Endothelial cell (in vitro differentiated cells): ENCODE data around the gene N4BP2L2. TPM values are rescaled to one million over a fixed set of nuclear protein-coding genes. Genes with fewer than 3 reads are reported as not detected.

ENCODE experiments used
- DNase-seq: peaks from one replicate; pipeline ENCODE4 v3.0.0; 2021; ENCODE audit warnings: low spot score
- H3K27ac Mint-ChIP-seq: one replicate; pipeline ENCODE4 v1.8.0; 2021; ENCODE audit warnings: mixed read lengths, inconsistent platforms; ENCODE audit not compliant: unreplicated experiment
- H3K27me3 Mint-ChIP-seq: one replicate; pipeline ENCODE4 v1.8.0; 2021; ENCODE audit warnings: mild to moderate bottlenecking, moderate library complexity, mixed read lengths, inconsistent platforms; ENCODE audit not compliant: unreplicated experiment
- H3K36me3 Mint-ChIP-seq: one replicate; pipeline ENCODE4 v1.8.0; 2021; ENCODE audit warnings: mild to moderate bottlenecking, low read depth, mixed read lengths, inconsistent platforms; ENCODE audit not compliant: unreplicated experiment
- H3K4me1 Mint-ChIP-seq: one replicate; pipeline ENCODE4 v1.8.0; 2021; ENCODE audit warnings: mild to moderate bottlenecking, mixed read lengths, inconsistent platforms; ENCODE audit not compliant: unreplicated experiment
- H3K4me3 Mint-ChIP-seq: one replicate; pipeline ENCODE4 v1.8.0; 2021; ENCODE audit warnings: mild to moderate bottlenecking, mixed read lengths, inconsistent platforms; ENCODE audit not compliant: unreplicated experiment
- H3K9me3 Mint-ChIP-seq: one replicate; pipeline ENCODE4 v1.8.0; 2021; ENCODE audit warnings: mixed read lengths, inconsistent platforms; ENCODE audit not compliant: unreplicated experiment
- CTCF ChIP-seq: fragments of 200-600 bp; sonication (generic); IDR thresholded peaks from one replicate; pipeline ENCODE4 v1.5.0; 2021; ENCODE audit warnings: antibody characterized with exemption; ENCODE audit not compliant: unreplicated experiment
- total RNA-seq: library from RNA; stranded (reverse); fragmentation: NEBNext Ultra II Directional; extraction: Animal tissue kit (Norgen Biotek cat#: 25700); gene quantifications from one replicate; pipeline ENCODE4 v1.2.1, GENCODE V29; 2021; ENCODE audit not compliant: unreplicated experiment

N4BP2L2 gene
- total RNA-seq, 1 donor from 2014 or later = 81.1 TPM

- Mint-ChIP-seq H3K9me3 (no peaks in the 10 kb centered on the region), H3K36me3 (no peaks in the 10 kb centered on the region), H3K27ac (no peak overlapping the region), H3K4me3 (no peak overlapping the region), H3K27me3 (peaks cover 2% of the 10 kb centered on the region), H3K4me1 (no peaks in the 10 kb centered on the region)
- no peak for DNase-seq
- no peak for TF ChIP-seq CTCF
Measured at GRCh38 chr13:32555613-32556012, 17.0 kb upstream of the N4BP2L2 start.

GRCh38 chr13:32553720-32554119 is 15.1 kb upstream of the N4BP2L2 start:
- Mint-ChIP-seq H3K4me3 (no peak overlapping the region), H3K9me3 (no peaks in the 10 kb centered on the region), H3K27ac (no peak overlapping the region), H3K27me3 (peaks cover 2% of the 10 kb centered on the region), H3K4me1 (no peaks in the 10 kb centered on the region), H3K36me3 (no peaks in the 10 kb centered on the region)
- TF ChIP-seq CTCF = no peak
- no peak for DNase-seq

- no peaks in the 10 kb centered on the region for H3K4me1 Mint-ChIP-seq
- no peak for DNase-seq
- H3K27me3 Mint-ChIP-seq = peaks cover 2% of the 10 kb centered on the region
- TF ChIP-seq CTCF = no peak
- no peak overlapping the region for H3K4me3 Mint-ChIP-seq
- H3K36me3 Mint-ChIP-seq = no peaks in the 10 kb centered on the region
- H3K27ac Mint-ChIP-seq = no peak overlapping the region
- no peaks in the 10 kb centered on the region for H3K9me3 Mint-ChIP-seq
Measured at GRCh38 chr13:32549788-32550187, 11.2 kb upstream of the N4BP2L2 start.

GRCh38 chr13:32548837-32549236 is 10.2 kb upstream of the N4BP2L2 start:
- Mint-ChIP-seq H3K9me3 (no peaks in the 10 kb centered on the region), H3K4me1 (no peaks in the 10 kb centered on the region), H3K27ac (no peak overlapping the region), H3K4me3 (no peak overlapping the region), H3K36me3 (no peaks in the 10 kb centered on the region), H3K27me3 (peaks cover 2% of the 10 kb centered on the region)
- no peak for TF ChIP-seq CTCF
- DNase-seq = no peak

- H3K27ac Mint-ChIP-seq = no peak overlapping the region
- H3K4me3 Mint-ChIP-seq = no peak overlapping the region
- no peaks in the 10 kb centered on the region for H3K9me3 Mint-ChIP-seq
- no peaks in the 10 kb centered on the region for H3K27me3 Mint-ChIP-seq
- DNase-seq = no peak
- H3K4me1 Mint-ChIP-seq = no peaks in the 10 kb centered on the region
- TF ChIP-seq CTCF = no peak
- H3K36me3 Mint-ChIP-seq = no peaks in the 10 kb centered on the region
Measured at GRCh38 chr13:32545083-32545482, 6.5 kb upstream of the N4BP2L2 start.
